IMR-90 (cell line): ENCODE results near the gene METTL22. TPM values are rescaled to one million over a fixed set of nuclear protein-coding genes. Genes with fewer than 3 reads are reported as not detected.
A peak's percentile ranks its signal among the peaks of the same experiment; 100 is the strongest.

Experiments
- ATAC-seq: fragments of 200-7000 bp; cut with Tn5 transposase; 2 replicates; pipeline ENCODE4 v1.9.1; 2020; ENCODE audit warnings: low read depth, mild to moderate bottlenecking, moderate library complexity
- BruUV-seq: library from RNA; stranded (reverse); fragments of 400-500 nt; replicated peaks from 2 replicates; lab custom pipeline; 2021; lab: Mats Ljungman, UMichigan
- CTCF ChIA-PET: fragments of 300-600 bp; formaldehyde crosslinking; extraction: SDS; loops from one replicate; lab custom pipeline; 2021; ENCODE audit warnings: antibody characterized with exemption; lab: Yijun Ruan, JAX
- POLR2A ChIA-PET: fragments of 300-600 bp; sonication (Branson Sonifier 250); formaldehyde crosslinking; loops from one replicate; lab custom pipeline; 2022; ENCODE audit warnings: antibody characterized with exemption; ENCODE audit not compliant: unreplicated experiment; lab: Charles Lee
- DNase-seq: peaks from one replicate; pipeline ENCODE4 v3.0.0; 2013
- H2AFZ ChIP-seq: replicated peaks from 2 replicates; pipeline ENCODE3; 2013; ENCODE audit warnings: low read length, mild to moderate bottlenecking; ENCODE audit not compliant: poor library complexity
- H2AK5ac ChIP-seq: 2 replicates; pipeline ENCODE4 v1.6.1; 2013; ENCODE audit warnings: low read depth, low read length, inconsistent platforms
- H2AK9ac ChIP-seq: replicated peaks from 2 replicates; pipeline ENCODE3; 2013; ENCODE audit warnings: mild to moderate bottlenecking, low read depth, low read length, moderate library complexity; ENCODE audit not compliant: poor library complexity
- H2BK120ac ChIP-seq: 2 replicates; pipeline ENCODE4 v1.6.1; 2013; ENCODE audit warnings: low read depth, low read length, inconsistent platforms
- H2BK15ac ChIP-seq: 3 replicates; pipeline ENCODE4 v1.6.1; 2013; ENCODE audit warnings: low read depth, low read length, inconsistent platforms
- H2BK20ac ChIP-seq: 2 replicates; pipeline ENCODE4 v1.6.1; 2013; ENCODE audit warnings: low read depth, mild to moderate bottlenecking, inconsistent platforms, low read length, moderate library complexity
- H2BK5ac ChIP-seq: 2 replicates; pipeline ENCODE4 v1.6.1; 2013; ENCODE audit warnings: mild to moderate bottlenecking, low read depth, low read length, inconsistent platforms; ENCODE audit not compliant: poor library complexity, severe bottlenecking
- H3K14ac ChIP-seq: replicated peaks from 2 replicates; pipeline ENCODE4 v1.6.1; 2013; ENCODE audit warnings: low read depth, low read length, inconsistent platforms
- H3K18ac ChIP-seq: 2 replicates; pipeline ENCODE4 v1.6.1; 2013; ENCODE audit warnings: low read depth, low read length, control low read depth
- H3K23ac ChIP-seq: 2 replicates; pipeline ENCODE4 v1.6.1; 2013; ENCODE audit warnings: low read depth, low read length, inconsistent platforms
- H3K27ac ChIP-seq: 2 replicates; pipeline ENCODE4 v1.5.1; 2013; ENCODE audit warnings: mild to moderate bottlenecking, control low read depth, low read length; ENCODE audit not compliant: insufficient read depth
- H3K27me3 ChIP-seq: 2 replicates; pipeline ENCODE4 v1.6.1; 2013; ENCODE audit warnings: low read length; ENCODE audit not compliant: control insufficient read depth, insufficient read depth
- H3K36me3 ChIP-seq: 2 replicates; pipeline ENCODE4 v1.6.1; 2013; ENCODE audit warnings: low read length, mixed read lengths; ENCODE audit not compliant: control insufficient read depth, insufficient read depth
- H3K4ac ChIP-seq: 2 replicates; pipeline ENCODE4 v1.6.1; 2013; ENCODE audit warnings: low read depth, low read length, inconsistent platforms
- H3K4me1 ChIP-seq: 2 replicates; pipeline ENCODE4 v1.6.1; 2013; ENCODE audit warnings: low read length, mixed read lengths; ENCODE audit not compliant: control insufficient read depth, insufficient read depth
- H3K4me2 ChIP-seq: 2 replicates; pipeline ENCODE4 v1.6.1; 2013; ENCODE audit warnings: low read depth, mild to moderate bottlenecking, control low read depth, low read length, moderate library complexity
- H3K4me3 ChIP-seq: 2 replicates; pipeline ENCODE4 v1.5.1; 2013; ENCODE audit warnings: low read depth, mild to moderate bottlenecking, control low read depth, low read length, moderate library complexity; ENCODE audit not compliant: insufficient read depth
- H3K56ac ChIP-seq: 2 replicates; pipeline ENCODE4 v1.6.1; 2013; ENCODE audit warnings: low read length, inconsistent platforms; ENCODE audit not compliant: insufficient read depth; ENCODE audit errors: extremely low read depth
- H3K79me1 ChIP-seq, 2 experiments: 2 replicates each; pipeline ENCODE4 v1.6.1; 2013; ENCODE audit warnings: low read length in 2 of 2, inconsistent platforms in 1 of 2, low read depth in 1 of 2
- H3K9ac ChIP-seq: 2 replicates; pipeline ENCODE4 v1.6.1; 2013; ENCODE audit warnings: low read depth, low read length, control low read depth
- H3K9me1 ChIP-seq: 2 replicates; pipeline ENCODE4 v1.6.1; 2013; ENCODE audit warnings: low read length, inconsistent platforms; ENCODE audit not compliant: insufficient read depth
- H3K9me3 ChIP-seq: 2 replicates; pipeline ENCODE4 v1.6.1; 2013; ENCODE audit warnings: low read length; ENCODE audit not compliant: control insufficient read depth, insufficient read depth
- H4K20me1 ChIP-seq: 2 replicates; pipeline ENCODE4 v1.6.1; 2013; ENCODE audit warnings: low read length, inconsistent platforms; ENCODE audit not compliant: insufficient read depth
- H4K5ac ChIP-seq: 2 replicates; pipeline ENCODE4 v1.6.1; 2013; ENCODE audit warnings: mild to moderate bottlenecking, low read depth, low read length, control low read depth
- H4K8ac ChIP-seq, 2 experiments: 2 replicates each; pipeline ENCODE4 v1.6.1; 2013; ENCODE audit warnings: low read depth in 2 of 2, low read length in 2 of 2, control low read depth in 1 of 2, inconsistent platforms in 1 of 2
- H4K91ac ChIP-seq: 2 replicates; pipeline ENCODE4 v1.6.1; 2013; ENCODE audit warnings: low read depth, low read length, inconsistent platforms; ENCODE audit not compliant: insufficient read depth
- BHLHE40 ChIP-seq: fragments of 150-350 bp; IDR thresholded peaks from 2 replicates; pipeline ENCODE4 v1.6.1; 2016; ENCODE audit warnings: mild to moderate bottlenecking, low read depth, low read length
- CEBPB ChIP-seq: IDR thresholded peaks from 2 replicates; pipeline ENCODE4 v1.6.1; 2012; ENCODE audit warnings: low read depth, low read length, improper control_type of control experiment
- CHD1 ChIP-seq: IDR thresholded peaks from 2 replicates; pipeline ENCODE4 v1.6.1; 2012; ENCODE audit warnings: low read depth, low read length, improper control_type of control experiment
- ELK1 ChIP-seq: fragments of 150-350 bp; IDR thresholded peaks from 2 replicates; pipeline ENCODE4 v1.6.1; 2016; ENCODE audit warnings: low read depth, mild to moderate bottlenecking, low read length, moderate library complexity, borderline replicate concordance
- FOS ChIP-seq: fragments of 150-350 bp; IDR thresholded peaks from 2 replicates; pipeline ENCODE4 v1.6.1; 2016; ENCODE audit warnings: low read depth, low read length
- MAFK ChIP-seq: IDR thresholded peaks from 2 replicates; pipeline ENCODE4 v1.6.1; 2012; ENCODE audit warnings: low read depth, low read length, improper control_type of control experiment
- MAZ ChIP-seq: IDR thresholded peaks from 2 replicates; pipeline ENCODE4 v1.6.1; 2012; ENCODE audit warnings: low read depth, mild to moderate bottlenecking, low read length, improper control_type of control experiment, moderate library complexity, borderline replicate concordance
- NFE2L2 ChIP-seq: fragments of 150-350 bp; IDR thresholded peaks from 2 replicates; pipeline ENCODE4 v1.6.1; 2016; ENCODE audit warnings: low read depth, mild to moderate bottlenecking, low read length
- POLR2A ChIP-seq: IDR thresholded peaks from 2 replicates; pipeline ENCODE4 v1.6.1; 2012; ENCODE audit warnings: mild to moderate bottlenecking, low read depth, low read length
- RAD21 ChIP-seq: IDR thresholded peaks from 2 replicates; pipeline ENCODE4 v1.6.1; 2012; ENCODE audit warnings: low read length, improper control_type of control experiment
- RCOR1 ChIP-seq: IDR thresholded peaks from 2 replicates; pipeline ENCODE4 v1.6.1; 2012; ENCODE audit warnings: mild to moderate bottlenecking, low read length, improper control_type of control experiment; ENCODE audit not compliant: insufficient replicate concordance
- RFX5 ChIP-seq: IDR thresholded peaks from 2 replicates; pipeline ENCODE4 v1.8.0; 2012; ENCODE audit warnings: low read depth, mild to moderate bottlenecking, low read length, moderate library complexity
- SMC3 ChIP-seq: fragments of 150-350 bp; IDR thresholded peaks from 2 replicates; pipeline ENCODE4 v1.6.1; 2016; ENCODE audit warnings: low read depth, mild to moderate bottlenecking, antibody characterized with exemption, low read length, moderate library complexity
- USF2 ChIP-seq: fragments of 150-350 bp; IDR thresholded peaks from 2 replicates; pipeline ENCODE4 v1.6.1; 2017; ENCODE audit warnings: mild to moderate bottlenecking, antibody characterized with exemption, low read length, low read depth
- WGBS, 2 experiments: methylation state at CpG; one replicate each; pipeline versions ENCODE4 v1.1.5 to v1.1.7; 2013; ENCODE audit warnings: missing lambda C conversion rate in 2 of 2; ENCODE audit not compliant: insufficient read length in 1 of 2; ENCODE audit errors: extremely low coverage in 2 of 2; 5-methylcytosine and 5-hydroxymethylcytosine counted together
- dilution Hi-C: fragments of 300-500 bp; cut with HindIII; formaldehyde crosslinking; loops from one replicate; pipeline ENCODE4 v1.14.3; 2018; ENCODE audit warnings: low sequenced_read_pairs; ENCODE audit not compliant: unreplicated experiment
- in situ Hi-C: fragments of 300-500 bp; cut with MboI; formaldehyde crosslinking; loops from 3 replicates; pipeline ENCODE4 v1.14.3; 2019; ENCODE audit warnings: low sequenced_read_pairs, inconsistent platforms, mixed read lengths
- intact Hi-C: fragments of 100-400 bp; cut with micrococcal nuclease; formaldehyde crosslinking; loops from 2 replicates; pipeline ENCODE4 v1.10.0; 2022
- polyA plus RNA-seq, 3 experiments: library from polyadenylated mRNA; depleted of rRNA; stranded (reverse); fragments of >200 nt; gene quantifications; 2 replicates each; pipeline ENCODE4 v1.2.3, GENCODE V29; 2012; ENCODE audit warnings: low replicate concordance in 1 of 3
- total RNA-seq: library from RNA; depleted of rRNA; stranded (reverse); fragments of >200 nt; gene quantifications from 2 replicates; pipeline ENCODE4 v1.2.3, GENCODE V29; 2012
- TF ChIP-seq, protein P1 (sequence below): conservative IDR thresholded peaks from 2 replicates; pipeline ENCODE4 v1.5.1; 2012; ENCODE audit warnings: mild to moderate bottlenecking, low read depth, low read length, improper control_type of control experiment

METTL22 gene
- total and polyA plus RNA-seq, 2 of the 4 experiments (the other 2 are of a cell fraction), result 27.2 to 51.2 TPM

GRCh38 chr16:8655184-8655717 lies 33.8 kb downstream of the METTL22 start:
- POLR2A ChIA-PET, result interaction anchor here (0.5 kb wide), 1 partner anchor 442 kb away, joined by 4 read pairs; no protein-coding TSS in a partner anchor
- no CpG with 5 or more reads among the region's 1 CpG for WGBS, 2 experiments

More at GRCh38 chr16:8655184-8655717, 33.8 kb downstream of the METTL22 start:
- Histone ChIP-seq H2BK120ac (no peak overlapping the region), H3K9ac (no peak overlapping the region), H3K18ac (no peak overlapping the region), H3K27me3 (peaks cover 2% of the 10 kb centered on the region; the same call in 1 of the 2 replicates), H3K14ac (no peak overlapping the region), H2BK15ac (no peak overlapping the region), H2AK5ac (no peak overlapping the region), H3K9me1 (no peaks in the 10 kb centered on the region), H4K5ac (no peak overlapping the region), H3K4me2 (no peak overlapping the region), H3K79me1 (no peaks in the 10 kb centered on the region), H3K27ac (no peak overlapping the region), H2AK9ac (no peak overlapping the region), H4K91ac (no peak overlapping the region), H3K9me3 (no peaks in the 10 kb centered on the region), H4K8ac (no peak overlapping the region), H3K36me3 (no peaks in the 10 kb centered on the region), H4K20me1 (no peaks in the 10 kb centered on the region), H3K56ac (no peak overlapping the region), H2AFZ (no peak overlapping the region), H3K23ac (no peak overlapping the region), H3K4me3 (no peak overlapping the region), H2BK5ac (no peak overlapping the region), H3K4me1 (no peaks in the 10 kb centered on the region), H3K4ac (no peak overlapping the region), H2BK20ac (no peak overlapping the region)
- DNase-seq, result peak; percentile 35
- TF ChIP-seq POLR2A (no peak), BHLHE40 (no peak), CEBPB (no peak), RFX5 (no peak), CHD1 (no peak), SMC3 (peak; percentile 48), ELK1 (no peak), RCOR1 (no peak), NFE2L2 (no peak), USF2 (no peak), FOS (no peak), MAFK (no peak), RAD21 (peak; percentile 40), MAZ (no peak)
- TF ChIP-seq, protein P1, sequence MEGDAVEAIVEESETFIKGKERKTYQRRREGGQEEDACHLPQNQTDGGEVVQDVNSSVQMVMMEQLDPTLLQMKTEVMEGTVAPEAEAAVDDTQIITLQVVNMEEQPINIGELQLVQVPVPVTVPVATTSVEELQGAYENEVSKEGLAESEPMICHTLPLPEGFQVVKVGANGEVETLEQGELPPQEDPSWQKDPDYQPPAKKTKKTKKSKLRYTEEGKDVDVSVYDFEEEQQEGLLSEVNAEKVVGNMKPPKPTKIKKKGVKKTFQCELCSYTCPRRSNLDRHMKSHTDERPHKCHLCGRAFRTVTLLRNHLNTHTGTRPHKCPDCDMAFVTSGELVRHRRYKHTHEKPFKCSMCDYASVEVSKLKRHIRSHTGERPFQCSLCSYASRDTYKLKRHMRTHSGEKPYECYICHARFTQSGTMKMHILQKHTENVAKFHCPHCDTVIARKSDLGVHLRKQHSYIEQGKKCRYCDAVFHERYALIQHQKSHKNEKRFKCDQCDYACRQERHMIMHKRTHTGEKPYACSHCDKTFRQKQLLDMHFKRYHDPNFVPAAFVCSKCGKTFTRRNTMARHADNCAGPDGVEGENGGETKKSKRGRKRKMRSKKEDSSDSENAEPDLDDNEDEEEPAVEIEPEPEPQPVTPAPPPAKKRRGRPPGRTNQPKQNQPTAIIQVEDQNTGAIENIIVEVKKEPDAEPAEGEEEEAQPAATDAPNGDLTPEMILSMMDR, result peak; percentile 51
- peak; percentile 63 for ATAC-seq
- CTCF ChIA-PET, result interaction anchor here (0.7 kb wide), 1 partner anchor 311 kb away, joined by 3 read pairs; no protein-coding TSS in a partner anchor
- dilution Hi-C loops (no loop called here), intact Hi-C loops (loop anchor here (1.0 kb wide), 1 partner anchor 88 kb away; no protein-coding TSS in a partner anchor), in situ Hi-C loops (loop anchor here (5.0 to 25.0 kb wide), 3 partner anchors 227 to 482 kb away; partner anchors contain the start of gene LITAFD)
- BruUV-seq, result no TSS peak
